T-helper 2 cell (primary cell): ENCODE measurements around the gene FIZ1.
"Not testable (repeated sequence)": the region's sequence is repeated elsewhere in the genome, so short reads cannot be mapped to it uniquely, and the experiment has no call there.

Experiments
- DNase-seq, 5 experiments: peaks; one replicate each; pipeline versions ENCODE4 v3.0.0 to v3.0.0-alpha.2; 2012 to 2022

FIZ1 gene

GRCh38 chr19:55593096-55593772 is 6.1 kb downstream of the FIZ1 start:
- no peak for DNase-seq

GRCh38 chr19:55592391-55593090 is 6.8 kb downstream of the FIZ1 start:
- no peak for DNase-seq

GRCh38 chr19:55591555-55591954 is 7.8 kb downstream of the FIZ1 start:
- DNase-seq: no peak

- peak in 1 of 5 experiments; percentile 34 for DNase-seq
These were observed 8.7 kb downstream of the FIZ1 start for GRCh38 chr19:55590617-55591016.

GRCh38 chr19:55590109-55590508 is 9.2 kb downstream of the FIZ1 start:
- DNase-seq: no peak

GRCh38 chr19:55588738-55589137 is 10.6 kb downstream of the FIZ1 start:
- DNase-seq: no peak

GRCh38 chr19:55586976-55587668 is 12.2 kb downstream of the FIZ1 start:
- peak; percentile 84 to 91 (median 88) for DNase-seq

- peak in 2 of 5 experiments; percentile 27 to 37 for DNase-seq
These were observed 13.5 kb downstream of the FIZ1 start for GRCh38 chr19:55585658-55586339.

- no peak for DNase-seq
These were observed 14.4 kb downstream of the FIZ1 start for GRCh38 chr19:55584871-55585270.

- DNase-seq: not testable (repeated sequence)
These were observed 15.4 kb downstream of the FIZ1 start for GRCh38 chr19:55583897-55584296.

- not testable (repeated sequence) for DNase-seq
These were observed 17.0 kb downstream of the FIZ1 start for GRCh38 chr19:55582284-55582683.

- DNase-seq: no peak
These were observed 17.5 kb downstream of the FIZ1 start for GRCh38 chr19:55581823-55582223.

- DNase-seq: peak in 1 of 5 experiments; percentile 38
These were observed 18.0 kb downstream of the FIZ1 start for GRCh38 chr19:55581145-55581822.

GRCh38 chr19:55580628-55581144 is 18.6 kb downstream of the FIZ1 start, which contains the start of gene ZNF579:
ZNF579 (minus strand) TSS chr19:55580848; CDS start chr19:55579639, 1,209 bp downstream.
- DNase-seq: peak; percentile 27 to 86 (median 57)

GRCh38 chr19:55579766-55580621 is 19.3 kb downstream of the FIZ1 start:
- DNase-seq: no peak

GRCh38 chr19:55578761-55579747 is 20.3 kb downstream of the FIZ1 start:
- no peak for DNase-seq

- no peak for DNase-seq
These were observed 21.1 kb downstream of the FIZ1 start for GRCh38 chr19:55578031-55578760.

GRCh38 chr19:55576746-55577145 is 22.6 kb downstream of the FIZ1 start:
- no peak for DNase-seq

GRCh38 chr19:55573929-55574328 is 25.4 kb downstream of the FIZ1 start:
- not testable (repeated sequence) for DNase-seq
